ENCODE data around the gene SDR39U1.

SDR39U1 gene

GRCh38 chr14:24390701-24391468 is 51.7 kb downstream of the SDR39U1 start:
- no peak for DNase-seq (ENCODE audit: low read depth in 2 of 3, low spot score in 1 of 3)
